ENCODE results near the gene LRRC36.
"Not testable (repeated sequence)": the region's sequence is repeated elsewhere in the genome, so short reads cannot be mapped to it uniquely, and the experiment has no call there.

Gene LRRC36

GRCh38 chr16:67346341-67346740, 19.7 kb downstream of the LRRC36 start (continued):
- TF ChIP-seq BCL11A (tag by site-specific recombination; IDR thresholded peaks at IDR 0.05; ENCODE audit: low read depth) (no peak), ZNF792 (tag by site-specific recombination; IDR thresholded peaks at IDR 0.05) (no peak), ZNF302 (tag by site-specific recombination; IDR thresholded peaks at IDR 0.05; ENCODE audit: low read depth) (no peak), ZNF157 (tag by site-specific recombination; IDR thresholded peaks at IDR 0.05) (no peak), ZNF366 (tag by site-specific recombination; conservative IDR thresholded peaks at IDR 0.05) (no peak), ZNF341 (tag by site-specific recombination; IDR thresholded peaks at IDR 0.05; ENCODE audit: low read depth) (no peak), TRIM28 (IDR thresholded peaks at IDR 0.05; ENCODE audit: borderline replicate concordance, low read length) (no peak), ZNF561 (tag by site-specific recombination; IDR thresholded peaks at IDR 0.05; ENCODE audit: borderline replicate concordance) (no peak), ZNF19 (tag by site-specific recombination; IDR thresholded peaks at IDR 0.05; ENCODE audit: low read depth) (no peak)

GRCh38 chr16:67349172-67349571, 22.6 kb downstream of the LRRC36 start:
- no peaks in the 10 kb centered on the region for H3K36me3 ChIP-seq (ENCODE audit: control insufficient read depth in 2 of 2, insufficient read depth in 1 of 2, low read length in 2 of 2)
- ChIA-PET POLR2A (no interaction called here), CTCF (interaction anchor here (0.6 to 2.1 kb wide), 6 partner anchors 22 to 794 kb away, joined by 3 to 8 read pairs (median 4); partner anchors contain the start of gene ZDHHC1)
- H3K27ac ChIP-seq (ENCODE audit: extremely low read depth, low read depth, low read length), result no peak overlapping the region
- H3K9me3 ChIP-seq (ENCODE audit: control insufficient read depth, insufficient read depth, low read depth, low read length), result no peaks in the 10 kb centered on the region
- H3K4me1 ChIP-seq (ENCODE audit: control insufficient read depth, insufficient read depth, low read length), result no peaks in the 10 kb centered on the region
- no peak for TF ChIP-seq ZNF266 (tag by site-specific recombination; IDR thresholded peaks at IDR 0.05; ENCODE audit: low read depth)
- TF ChIP-seq ZNF654 (tag by site-specific recombination; IDR thresholded peaks at IDR 0.05; ENCODE audit: low read depth), result peak; percentile 18; the same call in 1 of the 2 replicates
- H3K4me3 ChIP-seq (ENCODE audit: low read depth, low read length), result no peak overlapping the region

GRCh38 chr16:67350324-67350723, 23.7 kb downstream of the LRRC36 start:
- Histone ChIP-seq H3K4me3 (ENCODE audit: low read depth, low read length) (no peak overlapping the region), H3K36me3 (ENCODE audit: control insufficient read depth in 2 of 2, insufficient read depth in 1 of 2, low read length in 2 of 2) (no peaks in the 10 kb centered on the region), H3K4me1 (ENCODE audit: control insufficient read depth, insufficient read depth, low read length) (no peaks in the 10 kb centered on the region), H3K27ac (ENCODE audit: extremely low read depth, low read depth, low read length) (no peak overlapping the region), H3K9me3 (ENCODE audit: control insufficient read depth, insufficient read depth, low read depth, low read length) (no peaks in the 10 kb centered on the region)
- POLR2A ChIA-PET, result no interaction called here
- TF ChIP-seq KLF16 (tag by site-specific recombination; IDR thresholded peaks at IDR 0.05) (no peak), ZNF76 (tag by site-specific recombination; IDR thresholded peaks at IDR 0.05; ENCODE audit: borderline replicate concordance, low read depth) (no peak), ZFP37 (tag by site-specific recombination; IDR thresholded peaks at IDR 0.05) (no peak), KLF8 (tag by site-specific recombination; IDR thresholded peaks at IDR 0.05) (no peak), ZNF350 (tag by site-specific recombination; IDR thresholded peaks at IDR 0.05) (no peak), ZIC2 (tag by site-specific recombination; IDR thresholded peaks at IDR 0.05) (no peak)
- TF ChIP-seq, protein P1, sequence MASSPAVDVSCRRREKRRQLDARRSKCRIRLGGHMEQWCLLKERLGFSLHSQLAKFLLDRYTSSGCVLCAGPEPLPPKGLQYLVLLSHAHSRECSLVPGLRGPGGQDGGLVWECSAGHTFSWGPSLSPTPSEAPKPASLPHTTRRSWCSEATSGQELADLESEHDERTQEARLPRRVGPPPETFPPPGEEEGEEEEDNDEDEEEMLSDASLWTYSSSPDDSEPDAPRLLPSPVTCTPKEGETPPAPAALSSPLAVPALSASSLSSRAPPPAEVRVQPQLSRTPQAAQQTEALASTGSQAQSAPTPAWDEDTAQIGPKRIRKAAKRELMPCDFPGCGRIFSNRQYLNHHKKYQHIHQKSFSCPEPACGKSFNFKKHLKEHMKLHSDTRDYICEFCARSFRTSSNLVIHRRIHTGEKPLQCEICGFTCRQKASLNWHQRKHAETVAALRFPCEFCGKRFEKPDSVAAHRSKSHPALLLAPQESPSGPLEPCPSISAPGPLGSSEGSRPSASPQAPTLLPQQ (tag by site-specific recombination; IDR thresholded peaks at IDR 0.05), result no peak
- CTCF ChIA-PET, result interaction anchor here (1.4 to 1.6 kb wide), 2 partner anchors 11 to 66 kb away, joined by 4 to 5 read pairs; partner anchors contain the start of gene ZDHHC1

- H3K27ac ChIP-seq (ENCODE audit: extremely low read depth, low read depth, low read length); H3K36me3 ChIP-seq (ENCODE audit: control insufficient read depth in 2 of 2, insufficient read depth in 1 of 2, low read length in 2 of 2); H3K4me3 ChIP-seq (ENCODE audit: low read depth, low read length); POLR2A ChIA-PET; H3K4me1 ChIP-seq (ENCODE audit: control insufficient read depth, insufficient read depth, low read length); H3K9me3 ChIP-seq (ENCODE audit: control insufficient read depth, insufficient read depth, low read depth, low read length): not testable (repeated sequence)
- CTCF ChIA-PET, result interaction anchor here (0.5 to 1.5 kb wide), 5 partner anchors 21 to 151 kb away, joined by 3 to 5 read pairs (median 4); no protein-coding TSS in a partner anchor
- TF ChIP-seq ZNF664 (tag by site-specific recombination; IDR thresholded peaks at IDR 0.05) (peak; percentile 84), ZNF560 (tag by site-specific recombination; IDR thresholded peaks at IDR 0.05; ENCODE audit: borderline replicate concordance) (peak; percentile 85), ZNF623 (tag by site-specific recombination; IDR thresholded peaks at IDR 0.05) (peak; percentile 84), ZBTB21 (tag by site-specific recombination; IDR thresholded peaks at IDR 0.05) (peak; percentile 71), ZNF140 (tag by site-specific recombination; IDR thresholded peaks at IDR 0.05) (peak; percentile 76; the same call in 1 of the 2 replicates), ZBTB11 (tag by site-specific recombination; conservative IDR thresholded peaks at IDR 0.05; ENCODE audit: low read depth) (peak; percentile 87), ZNF654 (tag by site-specific recombination; IDR thresholded peaks at IDR 0.05; ENCODE audit: low read depth) (peak; percentile 40; the same call in 1 of the 2 replicates), ZNF223 (tag by site-specific recombination; IDR thresholded peaks at IDR 0.05) (peak; percentile 73; the same call in 1 of the 2 replicates), ZNF629 (tag by site-specific recombination; IDR thresholded peaks at IDR 0.05) (peak; percentile 57), ZNF791 (tag by site-specific recombination; IDR thresholded peaks at IDR 0.05) (peak; percentile 79; the same call in 1 of the 2 replicates), ZBTB8A (tag by site-specific recombination; IDR thresholded peaks at IDR 0.05) (peak; percentile 78), ZNF19 (tag by site-specific recombination; IDR thresholded peaks at IDR 0.05; ENCODE audit: low read depth) (0 out of 2 replicates have a peak, but pooled peaks have one; percentile 66)
Measured at GRCh38 chr16:67352463-67352862, 25.8 kb downstream of the LRRC36 start.
